HL-60 (cell line): ENCODE measurements around the gene ALKBH5.

Experiments
- GABPA ChIP-seq: IDR thresholded peaks from 2 replicates; pipeline ENCODE4 v1.6.1; 2012; ENCODE audit warnings: low read depth
- SPI1 ChIP-seq: IDR thresholded peaks from 2 replicates; pipeline ENCODE4 v1.6.1; 2012; ENCODE audit warnings: low read depth, mild to moderate bottlenecking, borderline replicate concordance
- TF ChIP-seq, protein P1 (sequence below): IDR thresholded peaks from one replicate; pipeline ENCODE4 v1.5.1; 2011; ENCODE audit warnings: low read length, control low read depth, inconsistent platforms; ENCODE audit not compliant: insufficient read depth

GRCh38 chr17:18144855-18145254 lies 38.8 kb upstream of the ALKBH5 start:
- TF ChIP-seq GABPA (no peak), SPI1 (no peak)
- TF ChIP-seq, protein P1, sequence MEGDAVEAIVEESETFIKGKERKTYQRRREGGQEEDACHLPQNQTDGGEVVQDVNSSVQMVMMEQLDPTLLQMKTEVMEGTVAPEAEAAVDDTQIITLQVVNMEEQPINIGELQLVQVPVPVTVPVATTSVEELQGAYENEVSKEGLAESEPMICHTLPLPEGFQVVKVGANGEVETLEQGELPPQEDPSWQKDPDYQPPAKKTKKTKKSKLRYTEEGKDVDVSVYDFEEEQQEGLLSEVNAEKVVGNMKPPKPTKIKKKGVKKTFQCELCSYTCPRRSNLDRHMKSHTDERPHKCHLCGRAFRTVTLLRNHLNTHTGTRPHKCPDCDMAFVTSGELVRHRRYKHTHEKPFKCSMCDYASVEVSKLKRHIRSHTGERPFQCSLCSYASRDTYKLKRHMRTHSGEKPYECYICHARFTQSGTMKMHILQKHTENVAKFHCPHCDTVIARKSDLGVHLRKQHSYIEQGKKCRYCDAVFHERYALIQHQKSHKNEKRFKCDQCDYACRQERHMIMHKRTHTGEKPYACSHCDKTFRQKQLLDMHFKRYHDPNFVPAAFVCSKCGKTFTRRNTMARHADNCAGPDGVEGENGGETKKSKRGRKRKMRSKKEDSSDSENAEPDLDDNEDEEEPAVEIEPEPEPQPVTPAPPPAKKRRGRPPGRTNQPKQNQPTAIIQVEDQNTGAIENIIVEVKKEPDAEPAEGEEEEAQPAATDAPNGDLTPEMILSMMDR, result no peak
